GM15510 (cell line): ENCODE data around the gene NAV2.

Source experiments
- POLR2A ChIP-seq: IDR thresholded peaks from 3 replicates; pipeline ENCODE4 v1.6.1; 2011; ENCODE audit warnings: borderline replicate concordance; ENCODE audit not compliant: insufficient read length; ENCODE audit errors: extremely low read depth

NAV2 gene

DNA sequence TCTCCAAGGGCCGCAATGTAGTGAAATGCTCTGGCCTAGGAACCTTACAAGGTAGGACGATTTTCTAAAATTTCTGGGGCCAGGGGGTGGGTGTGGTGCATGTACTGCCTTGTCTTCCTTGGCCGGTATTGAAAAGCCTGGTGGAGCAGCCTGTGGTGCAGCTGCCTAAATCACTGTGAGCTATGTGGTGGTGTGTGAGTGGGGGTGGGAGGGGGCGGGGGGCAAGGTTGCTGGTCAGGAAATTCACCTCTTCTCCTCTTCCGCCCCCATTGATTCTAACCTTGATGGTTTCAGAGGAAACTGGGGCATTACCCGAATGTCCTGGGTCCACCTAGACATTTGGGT lies 310.4 kb downstream of the NAV2 start:
- TF ChIP-seq POLR2A: no peak

DNA sequence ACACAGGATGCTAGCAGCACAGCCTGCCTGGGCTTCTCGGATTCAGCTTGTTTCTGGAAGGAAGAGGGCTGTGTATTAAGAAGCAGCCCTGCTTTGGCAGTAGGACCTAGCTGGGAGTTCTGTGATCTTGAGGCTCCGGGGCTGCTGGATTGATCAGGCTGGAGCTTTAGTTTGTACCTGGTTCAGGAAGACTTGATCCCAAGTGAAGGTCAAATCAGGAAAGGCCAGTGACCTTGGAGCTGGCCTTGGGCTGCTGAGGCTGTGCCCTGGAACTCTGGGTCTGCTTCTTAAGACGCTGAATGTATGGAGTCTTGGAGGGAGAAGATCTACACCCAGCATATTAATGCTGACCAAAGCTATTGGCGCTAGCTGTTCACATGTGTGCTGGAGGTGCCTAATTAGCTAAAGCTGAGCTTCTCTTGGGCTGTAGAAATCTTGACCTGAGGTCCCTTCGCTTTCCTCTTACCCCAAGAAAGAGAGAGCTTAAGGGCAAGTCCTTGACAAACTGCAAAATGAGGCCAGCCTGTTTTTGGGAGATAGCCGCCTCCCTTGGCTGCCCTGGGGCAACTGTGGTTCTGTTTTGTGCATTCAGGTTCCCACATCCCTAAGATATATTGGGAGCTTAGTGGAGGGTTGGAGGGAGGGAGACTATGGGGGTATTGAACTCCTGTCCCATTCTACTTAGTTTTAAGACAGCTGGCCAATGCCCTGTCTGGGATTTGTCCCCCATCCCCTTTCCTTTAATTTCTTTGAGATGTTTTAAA lies 311.7 kb downstream of the NAV2 start:
- TF ChIP-seq POLR2A: no peak

DNA sequence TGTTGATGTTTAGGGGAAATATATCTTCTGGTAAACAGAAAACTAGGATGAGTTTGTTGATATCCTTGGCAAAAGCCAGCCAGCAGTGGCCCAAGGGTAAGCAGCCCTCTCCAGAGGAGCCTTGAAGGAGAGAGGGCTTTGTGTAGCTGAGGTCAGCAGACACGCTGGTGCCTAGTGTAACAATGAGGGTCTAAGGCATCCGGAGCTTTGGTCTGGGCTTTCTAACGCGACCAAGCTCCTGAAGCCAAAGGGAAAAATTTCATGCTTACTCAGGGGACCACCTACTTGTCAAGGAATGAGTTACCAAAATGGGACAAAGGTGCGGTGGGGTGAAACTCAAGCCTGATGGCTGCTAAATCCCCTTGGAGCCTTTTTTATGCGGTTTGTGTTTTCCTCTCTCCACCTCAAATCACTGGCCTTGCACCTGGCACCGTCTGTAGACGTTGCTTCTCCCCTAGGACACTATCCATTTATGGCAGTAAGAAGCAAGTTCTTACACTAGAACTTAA lies 312.7 kb downstream of the NAV2 start:
- no peak for TF ChIP-seq POLR2A

DNA sequence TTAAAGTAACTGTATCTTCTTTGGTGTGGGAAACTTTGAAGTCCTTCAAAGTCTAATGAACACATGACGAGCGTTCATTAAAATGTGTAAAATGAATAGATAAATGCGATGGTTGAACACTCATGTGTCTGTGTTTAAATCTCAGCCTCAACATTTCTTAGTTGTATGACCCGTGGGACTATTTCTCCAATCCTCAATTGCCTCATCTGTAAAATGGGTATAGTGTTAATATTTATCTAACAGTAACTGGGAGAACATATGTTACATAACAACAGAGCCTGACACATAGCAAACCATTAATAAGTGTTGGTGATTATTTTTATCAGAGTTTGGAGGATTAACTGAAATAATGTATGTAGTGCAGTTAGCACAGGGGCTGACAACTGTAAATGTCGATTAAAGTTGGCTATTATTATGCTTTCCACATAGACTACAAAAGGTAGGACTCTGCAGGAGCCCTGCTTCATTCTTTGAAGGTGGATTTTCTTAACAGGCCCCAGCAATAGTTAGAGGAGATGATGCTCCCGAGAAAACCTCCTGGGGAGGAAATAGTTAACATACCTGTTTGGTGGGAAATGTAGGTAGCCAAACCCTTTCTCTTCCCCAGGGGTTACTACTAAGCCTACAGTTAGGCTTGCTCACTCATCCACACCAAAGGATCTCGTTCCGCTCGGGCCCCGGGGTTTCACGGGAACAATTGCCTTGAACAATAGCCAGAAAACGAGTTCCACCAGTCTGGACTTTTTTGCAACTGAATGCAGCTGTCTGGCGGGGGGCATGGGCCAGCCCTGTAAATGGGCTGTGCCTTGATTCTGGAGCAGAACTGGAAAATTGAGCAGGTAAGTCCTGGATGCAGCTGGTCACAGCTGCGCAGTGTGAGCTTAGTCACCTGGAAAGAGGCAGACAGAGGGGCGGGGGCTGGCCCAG lies 314.3 kb downstream of the NAV2 start:
- TF ChIP-seq POLR2A: no peak

DNA sequence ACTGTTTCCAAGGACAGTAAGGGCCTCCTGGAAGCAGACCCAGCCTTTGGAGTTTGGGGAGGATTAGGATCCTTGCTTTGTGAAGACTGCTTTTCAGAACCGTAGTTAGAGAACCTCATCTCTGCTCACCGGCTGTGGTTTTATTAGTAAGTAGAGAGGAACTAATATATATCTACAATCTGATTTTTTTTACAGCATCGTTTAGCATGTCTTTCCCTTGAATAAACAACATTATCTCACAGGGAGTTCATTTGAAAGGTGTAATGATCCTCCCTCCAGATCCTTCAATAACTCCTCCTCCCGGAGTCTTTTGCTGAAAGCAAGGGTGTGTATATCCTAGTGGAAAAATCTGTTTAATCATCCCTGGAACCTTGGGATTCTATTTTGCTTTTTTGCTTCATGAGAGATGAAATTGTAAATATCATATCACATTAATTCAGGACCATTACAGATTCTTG lies 314.9 kb downstream of the NAV2 start:
- TF ChIP-seq POLR2A: no peak

DNA sequence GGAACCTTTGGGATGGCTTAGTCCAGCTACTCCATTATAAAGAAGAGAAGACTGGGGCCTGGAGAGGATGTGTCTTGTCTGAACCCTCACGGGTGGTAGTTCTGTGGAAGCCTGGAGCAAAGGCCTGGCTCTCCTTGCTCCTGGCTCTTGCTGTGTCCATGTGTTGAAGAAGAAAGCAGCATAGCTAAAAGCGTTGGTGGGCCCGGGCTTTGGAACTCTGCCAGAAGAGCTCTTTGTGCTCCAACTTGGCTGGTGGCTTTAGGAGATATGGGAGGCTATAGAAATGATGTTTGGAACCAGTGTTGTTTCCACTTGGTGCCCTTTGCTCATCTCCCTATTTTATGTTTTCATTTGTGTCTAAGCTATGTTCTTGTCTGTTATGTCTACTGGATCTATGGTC lies 316.6 kb downstream of the NAV2 start:
- no peak for TF ChIP-seq POLR2A

DNA sequence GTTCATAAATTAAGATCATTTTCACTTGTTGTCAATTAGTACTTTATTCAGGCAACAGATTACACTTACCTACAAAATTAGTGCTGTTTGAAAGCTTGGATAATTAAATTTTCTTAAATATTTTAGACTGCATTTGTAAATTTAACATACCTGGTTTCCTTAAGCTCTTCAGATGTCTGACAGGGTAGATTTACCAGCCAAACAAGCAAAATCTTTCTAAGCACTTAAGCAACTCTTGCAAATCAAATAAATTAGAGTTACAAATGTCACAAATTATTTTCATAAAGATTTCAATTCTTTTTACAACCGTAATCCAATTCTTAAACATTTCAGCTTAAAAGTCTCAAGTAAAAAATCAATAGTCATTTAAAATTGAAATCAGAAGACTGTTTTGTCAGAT lies 317.8 kb downstream of the NAV2 start:
- TF ChIP-seq POLR2A: no peak

DNA sequence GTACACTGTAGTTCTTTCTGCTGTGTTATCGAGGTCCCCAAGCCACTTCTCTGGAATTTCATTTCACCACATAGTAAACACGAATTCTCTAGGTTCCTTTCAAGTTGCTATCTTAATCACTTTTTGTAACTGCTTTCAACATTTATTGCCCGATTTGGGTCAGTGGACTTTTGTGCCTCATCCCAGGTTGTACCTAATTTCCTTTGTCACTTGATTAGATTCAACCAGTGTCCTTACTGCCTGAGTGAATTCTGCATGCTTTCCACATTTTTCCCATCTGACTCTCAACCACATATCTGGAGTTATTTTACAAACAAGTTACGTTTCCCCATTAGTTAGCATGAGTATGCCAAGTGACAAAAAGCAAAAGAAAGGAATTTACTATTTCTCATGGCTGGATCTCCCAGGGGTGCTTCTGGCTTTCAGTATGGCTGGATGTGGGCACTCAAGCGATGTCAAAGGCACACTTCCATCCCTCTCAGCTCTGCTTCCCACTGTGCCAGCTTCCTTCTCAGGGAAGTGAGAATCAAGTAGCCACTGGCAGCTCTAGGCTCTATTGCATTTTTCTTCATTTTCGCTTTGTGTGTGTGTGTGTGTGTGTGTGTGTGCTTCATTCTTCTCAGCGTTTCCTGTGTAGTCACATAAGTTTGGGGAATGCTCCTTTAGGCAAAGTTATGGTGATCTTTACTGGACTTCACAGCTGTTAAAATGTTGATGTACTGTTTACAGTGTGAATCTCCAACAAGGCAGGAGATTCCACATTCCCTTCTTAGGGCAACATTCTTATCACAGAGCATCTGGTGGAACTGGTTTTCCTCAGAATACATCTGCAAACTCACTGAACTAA lies 318.7 kb downstream of the NAV2 start:
- TF ChIP-seq POLR2A: no peak

DNA sequence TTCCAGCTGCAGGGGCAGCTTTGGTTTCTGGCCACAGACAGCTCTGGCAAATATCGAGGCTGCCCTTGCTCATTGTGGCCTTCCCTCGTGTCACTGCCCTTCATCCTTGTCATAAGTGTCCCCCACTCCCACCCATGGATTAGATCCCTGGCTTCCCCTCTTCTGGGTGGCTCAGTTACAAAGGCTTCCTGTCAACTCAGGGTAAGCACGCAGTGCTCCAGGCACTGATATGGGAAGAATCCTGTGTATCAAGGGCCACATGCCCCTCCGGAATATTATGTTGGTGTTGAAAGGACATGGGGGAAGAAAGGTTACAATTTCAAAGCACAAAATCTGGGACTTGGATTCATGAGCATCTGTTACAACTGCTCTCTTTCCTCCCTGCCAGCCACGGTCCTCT lies 319.5 kb downstream of the NAV2 start:
- TF ChIP-seq POLR2A: no peak

DNA sequence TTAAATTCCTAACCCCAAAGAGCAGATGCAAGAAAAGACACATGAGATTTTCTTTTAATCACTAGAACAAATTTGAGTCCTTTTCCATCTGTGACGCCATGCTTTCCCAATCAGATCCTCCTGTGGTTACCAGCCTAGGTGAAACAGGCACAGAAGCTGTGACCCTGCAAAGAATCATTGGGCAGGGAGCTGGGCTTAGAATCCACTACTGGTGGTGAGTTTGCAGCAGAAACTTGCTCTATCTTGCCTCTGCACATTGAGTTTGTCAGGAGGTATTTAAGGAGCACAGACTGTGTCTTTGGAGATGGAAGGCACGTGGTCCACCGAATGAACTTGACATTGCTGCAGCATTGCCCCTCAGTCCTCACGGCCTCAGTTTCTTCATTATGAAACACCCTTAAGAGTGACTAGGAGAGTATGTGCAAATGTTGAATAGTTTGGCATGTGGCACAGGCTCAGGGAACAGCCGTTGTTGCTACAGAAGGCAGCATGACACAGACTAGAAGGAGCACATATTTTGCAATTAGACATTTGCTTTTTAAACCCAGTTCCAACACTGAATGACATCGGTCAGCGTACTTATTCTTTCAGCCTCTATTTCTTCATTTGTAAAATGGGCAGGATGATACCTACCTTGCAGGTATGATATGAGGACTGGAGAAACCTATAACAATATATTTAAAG lies 320.1 kb downstream of the NAV2 start:
- TF ChIP-seq POLR2A: no peak

DNA sequence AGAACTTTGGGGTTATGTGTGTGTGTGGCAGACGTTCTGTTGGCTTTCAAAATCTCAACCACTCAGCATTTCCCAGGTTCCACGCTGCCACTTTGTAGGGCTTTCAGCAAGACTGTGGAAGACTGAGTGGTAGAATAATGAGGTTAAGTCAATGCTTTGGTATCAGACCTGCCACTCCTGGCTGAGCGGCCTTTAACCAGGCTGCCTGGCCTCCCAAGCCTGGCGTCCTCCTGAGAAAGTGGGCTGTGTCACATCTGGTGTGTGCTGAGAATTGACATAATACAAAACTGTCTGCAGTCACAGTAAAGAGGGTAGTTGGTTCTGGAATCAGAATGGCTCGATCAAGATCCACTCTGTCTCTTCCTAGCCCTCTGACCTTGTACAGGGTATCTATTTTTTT lies 321.2 kb downstream of the NAV2 start:
- no peak for TF ChIP-seq POLR2A

DNA sequence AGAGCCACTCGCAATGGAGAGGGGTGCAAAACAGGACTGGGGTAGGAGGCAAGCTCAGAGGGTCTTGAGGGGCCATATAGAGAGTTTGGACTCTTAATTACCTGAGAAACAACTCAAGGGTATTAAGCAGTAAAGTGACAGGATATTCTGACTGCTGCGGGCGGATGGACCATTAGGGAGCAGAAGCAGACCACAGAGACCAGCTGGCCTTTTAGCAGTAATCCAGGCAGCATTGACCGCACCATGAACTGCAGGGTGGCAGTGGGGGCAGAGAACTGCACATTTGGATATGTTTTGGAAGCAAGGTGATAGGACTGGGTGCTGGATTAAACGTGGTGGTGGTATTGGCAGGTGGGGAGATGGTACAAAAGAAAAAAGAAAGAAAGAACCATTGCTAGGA lies 322.3 kb downstream of the NAV2 start:
- no peak for TF ChIP-seq POLR2A

DNA sequence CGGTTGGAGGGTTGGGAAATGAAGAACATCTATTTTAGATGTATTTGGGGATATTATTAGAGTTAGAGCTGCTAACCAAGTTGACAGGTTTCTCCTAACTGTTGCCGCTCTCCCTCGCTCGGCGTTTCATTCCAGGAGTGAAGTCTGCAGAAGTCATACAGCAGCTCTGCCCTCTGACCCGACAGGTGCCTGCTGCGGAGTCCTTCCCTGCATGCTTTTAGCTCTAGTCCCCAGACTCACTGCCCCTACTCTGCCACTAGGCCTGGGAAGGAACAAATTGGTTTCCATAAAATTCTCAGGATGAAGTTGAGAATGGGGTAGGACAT lies 322.7 kb downstream of the NAV2 start:
- TF ChIP-seq POLR2A: no peak
